Right renal pelvis (tissue), 4 donors: ENCODE results near the gene PLEKHG5. TPM values are rescaled to one million over a fixed set of nuclear protein-coding genes. Genes with fewer than 3 reads are reported as not detected.
"Not testable (repeated sequence)": the region's sequence is repeated elsewhere in the genome, so short reads cannot be mapped to it uniquely, and the experiment has no call there.

Source experiments
- DNase-seq, 4 donors: peaks; one replicate each; pipeline ENCODE4 v3.0.0-alpha.2; 2013; ENCODE audit warnings: low read depth in 4 of 4, low spot score in 3 of 4, missing footprints in 1 of 4
- polyA plus RNA-seq, 4 donors: library from polyadenylated mRNA; unstranded; fragments of 120-200 nt; gene quantifications; one replicate each; pipeline ENCODE4 v1.2.1, GENCODE V29; 2013; ENCODE audit not compliant: insufficient read length in 4 of 4

The PLEKHG5 gene
- polyA plus RNA-seq, 4 donors, result 12.6 to 18.0 (median 13.3) TPM

DNA sequence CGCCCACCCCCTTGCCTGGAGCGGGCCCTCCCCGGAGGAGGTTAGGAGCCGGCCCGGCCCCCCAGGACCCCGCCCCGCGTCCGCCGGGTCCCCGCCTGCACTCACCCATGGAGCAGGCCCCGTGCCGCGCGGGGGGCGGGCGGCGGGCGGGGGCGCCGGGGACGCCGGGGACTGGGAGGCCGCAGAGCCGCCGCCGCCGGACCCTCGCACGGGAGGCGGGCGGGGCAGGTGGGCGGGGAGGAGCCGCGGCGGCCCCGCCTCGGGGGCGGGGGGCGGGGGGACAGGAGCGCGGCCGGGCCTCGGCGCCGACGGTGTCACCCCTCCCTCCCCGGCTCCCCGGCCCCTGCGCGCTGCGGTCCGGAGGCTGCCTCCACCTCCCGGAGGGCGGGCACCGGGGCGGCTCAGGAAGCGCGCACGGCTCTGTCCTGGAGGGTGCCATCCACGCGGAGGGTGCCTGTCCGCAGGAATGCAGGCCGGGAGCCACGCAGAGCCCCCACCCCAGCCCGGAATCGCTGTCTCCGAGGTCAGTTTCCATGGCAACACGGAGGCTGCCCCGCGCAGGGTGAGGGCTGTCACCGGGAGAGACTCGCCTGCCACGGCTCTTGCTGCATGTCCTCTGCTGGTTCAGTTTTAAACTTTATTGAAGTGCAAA, 5.9 kb upstream of the PLEKHG5 start:
- no peak for DNase-seq

GRCh38 chr1:6496890-6497214, 5.4 kb upstream of the PLEKHG5 start:
- DNase-seq, result no peak

GRCh38 chr1:6496365-6496721, 4.9 kb upstream of the PLEKHG5 start:
- DNase-seq, result no peak

DNA sequence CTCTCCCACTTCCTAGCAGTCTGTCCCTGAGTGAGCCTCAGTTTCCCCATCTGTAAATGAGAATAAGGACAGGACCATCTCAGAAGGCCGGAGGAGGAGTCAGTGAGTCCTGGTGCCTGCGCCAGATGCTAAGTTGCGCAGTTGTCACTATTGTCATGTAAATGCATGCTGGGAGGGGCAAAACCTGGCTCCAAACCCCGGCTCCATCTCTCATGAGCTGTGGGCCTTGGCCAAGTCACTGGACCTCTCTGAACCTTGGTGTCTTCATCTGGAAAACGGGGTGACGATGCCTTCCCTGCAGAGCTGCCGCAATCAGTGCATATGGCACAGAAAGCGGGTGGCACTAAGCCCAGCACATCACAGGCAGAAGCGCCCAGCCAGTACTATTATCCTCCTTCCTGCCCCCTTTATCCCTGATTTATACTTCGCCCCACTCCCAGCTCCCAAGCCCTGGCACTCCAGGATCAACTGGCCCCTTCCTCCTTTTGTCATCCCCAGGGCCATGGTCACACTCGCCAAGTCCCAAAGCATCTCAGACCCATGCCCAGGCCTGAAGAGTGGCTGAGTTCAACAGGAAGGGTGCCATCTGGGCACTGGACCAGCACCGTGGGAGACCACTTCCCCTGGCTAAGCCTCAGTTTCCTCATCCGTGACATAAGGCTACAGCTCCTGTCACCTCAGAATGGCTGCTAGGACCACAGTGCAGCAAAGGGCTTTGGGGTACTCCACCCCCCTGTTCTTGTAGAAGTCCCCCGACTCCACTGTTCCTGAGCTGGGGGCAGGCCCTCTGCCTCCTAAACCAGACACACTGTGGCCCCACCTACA, 4.3 kb upstream of the PLEKHG5 start:
- DNase-seq, result no peak

DNA sequence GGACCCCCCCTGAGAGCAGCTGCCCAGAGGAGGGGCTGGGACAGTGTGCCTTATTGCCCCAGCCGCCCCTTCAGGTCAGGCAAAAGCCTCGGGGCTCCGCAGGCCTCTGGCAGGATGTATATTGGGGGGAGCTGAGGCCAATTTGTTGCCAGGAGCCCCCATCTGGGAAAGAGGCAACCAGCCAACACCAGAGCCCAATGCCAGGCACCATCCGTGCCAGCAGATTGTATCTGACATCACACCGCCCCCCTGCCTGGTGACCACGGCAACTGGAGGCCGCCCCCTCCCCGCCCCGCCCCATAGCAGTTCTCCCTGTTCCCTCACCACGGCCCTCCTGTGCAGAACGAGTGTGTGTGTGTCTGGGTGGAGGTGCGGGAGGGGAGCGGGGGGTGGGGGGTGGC, 3.6 kb upstream of the PLEKHG5 start:
- no peak for DNase-seq

GRCh38 chr1:6494627-6495026, 3.2 kb upstream of the PLEKHG5 start:
- no peak for DNase-seq

- not testable (repeated sequence) for DNase-seq
Measured at GRCh38 chr1:6493834-6494223, 2.4 kb upstream of the PLEKHG5 start.

DNA sequence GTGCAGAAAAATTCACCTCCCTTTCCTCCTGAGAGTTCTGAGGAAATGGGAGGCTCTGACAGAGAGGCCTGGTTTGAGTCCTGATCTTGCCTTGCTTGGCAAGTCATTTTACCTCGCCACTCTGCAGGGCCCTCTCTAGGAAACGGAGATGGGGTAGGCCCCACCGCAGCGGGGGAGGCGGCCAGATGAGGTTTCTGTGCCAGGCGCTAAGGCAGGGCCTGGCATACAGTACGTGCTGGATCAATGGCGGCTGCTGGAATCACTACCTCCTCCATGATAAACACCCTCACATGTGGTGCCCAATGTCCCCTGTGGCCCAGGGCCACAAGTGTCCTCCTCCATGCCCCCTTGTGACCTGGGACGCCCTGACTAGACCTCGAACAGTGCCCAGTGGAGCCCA, 499 bp upstream of the PLEKHG5 start:
- no peak for DNase-seq

GRCh38 chr1:6491081-6491449, 402 bp downstream of the PLEKHG5 start:
- no peak for DNase-seq

GRCh38 chr1:6490181-6491080, 1.0 kb downstream of the PLEKHG5 start:
- DNase-seq, result peak in 3 of 4 donors; percentile 57 to 65 (median 61)

DNA sequence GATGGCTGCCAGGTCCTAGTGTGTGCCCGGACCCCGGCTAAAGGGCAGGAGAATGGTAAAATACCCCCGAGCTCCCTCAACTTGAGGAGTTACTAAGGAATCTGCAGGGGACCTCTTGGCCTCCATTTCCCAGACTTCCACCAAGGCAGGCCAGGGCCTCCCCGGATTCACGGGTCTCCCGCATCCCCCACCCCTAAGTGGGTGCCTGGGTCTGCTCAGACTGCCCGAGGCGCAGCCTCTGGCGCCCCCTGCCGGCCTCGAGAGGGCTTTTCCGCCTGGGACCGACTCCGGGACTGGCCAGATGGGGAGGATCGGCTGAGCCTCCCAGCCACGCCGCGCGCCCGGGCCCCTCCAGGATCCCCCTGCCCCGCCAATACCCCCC, 1.7 kb downstream of the PLEKHG5 start:
- peak in 2 of 4 donors; percentile 48 to 70 for DNase-seq

DNA sequence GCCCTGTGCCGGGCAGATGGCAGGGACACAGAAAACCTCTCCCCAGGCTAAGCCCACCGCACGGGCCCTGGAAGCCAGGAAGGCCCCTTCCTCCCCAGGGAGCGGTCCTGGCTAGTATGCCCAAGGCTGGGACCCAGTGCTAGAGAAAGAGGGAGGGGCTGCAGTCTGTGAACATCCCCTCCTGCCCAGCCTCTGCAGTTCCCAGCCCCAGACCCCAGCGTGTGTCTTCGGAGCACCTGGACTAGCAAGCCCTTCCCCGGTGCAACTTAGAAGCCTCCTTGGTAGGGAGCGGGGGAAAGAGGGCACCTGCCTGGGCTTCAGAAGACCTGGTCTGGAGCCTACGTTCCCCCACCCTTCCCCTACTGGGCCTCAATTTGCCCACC, 2.1 kb downstream of the PLEKHG5 start:
- no peak for DNase-seq

GRCh38 chr1:6488602-6489382, 2.7 kb downstream of the PLEKHG5 start:
- no peak for DNase-seq

DNA sequence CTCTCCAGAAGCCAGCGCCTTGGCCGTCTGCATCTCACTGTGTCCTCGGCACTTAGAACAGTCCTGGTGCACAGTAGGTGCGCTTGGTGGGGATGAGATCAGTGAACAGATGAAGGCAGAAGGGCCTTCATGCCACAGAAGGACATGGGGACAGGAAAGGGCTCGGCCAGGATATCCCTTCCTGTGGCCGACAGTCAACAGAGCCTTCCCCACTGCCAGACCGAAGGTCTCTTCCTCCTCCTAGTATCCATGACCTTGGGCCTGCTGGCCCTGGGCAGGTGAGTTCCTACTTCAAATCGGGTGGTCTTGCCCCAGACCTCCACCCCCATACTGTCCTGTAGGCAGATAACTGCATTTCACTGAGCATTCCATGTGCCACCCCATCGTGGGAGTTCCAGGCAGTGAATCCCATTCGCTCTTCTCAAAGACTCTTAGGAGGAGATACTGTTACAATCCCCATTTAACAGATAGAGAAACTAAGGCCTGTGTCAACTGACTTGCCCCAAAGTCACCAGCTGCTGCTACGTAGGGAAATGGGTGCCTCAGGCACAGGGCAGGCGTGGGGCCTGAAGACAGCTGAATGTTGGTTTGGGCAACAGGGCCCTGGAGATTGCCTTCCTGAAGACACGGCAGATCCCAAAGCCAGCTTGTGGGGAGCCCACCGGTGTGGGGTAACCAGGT, 3.5 kb downstream of the PLEKHG5 start:
- no peak for DNase-seq

DNA sequence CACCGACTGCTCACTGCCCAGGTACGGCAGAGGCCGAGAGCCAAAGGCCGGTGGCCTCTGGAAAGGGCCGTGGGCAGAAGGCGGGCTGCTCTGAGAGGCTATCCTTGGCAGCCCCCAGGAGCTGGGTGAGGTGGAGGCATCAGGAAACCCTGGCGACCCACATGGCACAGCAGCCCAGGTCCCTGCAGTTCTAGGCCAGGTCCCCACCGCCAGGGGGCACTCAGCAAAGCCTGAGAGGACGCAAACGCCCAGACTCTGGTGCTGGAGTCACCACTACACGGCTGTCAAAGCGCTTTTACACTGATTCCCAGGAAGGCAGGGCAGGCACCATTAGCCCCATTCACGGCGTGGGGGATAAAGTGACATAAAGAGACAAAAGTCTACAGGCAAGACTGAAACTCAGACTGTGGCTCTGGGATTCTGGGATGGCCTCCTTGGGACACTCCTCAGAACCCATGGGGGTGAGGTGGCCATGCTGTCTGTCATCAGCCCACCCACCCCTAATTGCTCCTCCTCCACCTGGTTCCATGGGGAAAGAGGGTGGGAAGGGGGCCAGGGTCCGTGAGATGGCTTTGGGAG, 4.9 kb downstream of the PLEKHG5 start:
- peak; percentile 73 to 86 (median 81) for DNase-seq

DNA sequence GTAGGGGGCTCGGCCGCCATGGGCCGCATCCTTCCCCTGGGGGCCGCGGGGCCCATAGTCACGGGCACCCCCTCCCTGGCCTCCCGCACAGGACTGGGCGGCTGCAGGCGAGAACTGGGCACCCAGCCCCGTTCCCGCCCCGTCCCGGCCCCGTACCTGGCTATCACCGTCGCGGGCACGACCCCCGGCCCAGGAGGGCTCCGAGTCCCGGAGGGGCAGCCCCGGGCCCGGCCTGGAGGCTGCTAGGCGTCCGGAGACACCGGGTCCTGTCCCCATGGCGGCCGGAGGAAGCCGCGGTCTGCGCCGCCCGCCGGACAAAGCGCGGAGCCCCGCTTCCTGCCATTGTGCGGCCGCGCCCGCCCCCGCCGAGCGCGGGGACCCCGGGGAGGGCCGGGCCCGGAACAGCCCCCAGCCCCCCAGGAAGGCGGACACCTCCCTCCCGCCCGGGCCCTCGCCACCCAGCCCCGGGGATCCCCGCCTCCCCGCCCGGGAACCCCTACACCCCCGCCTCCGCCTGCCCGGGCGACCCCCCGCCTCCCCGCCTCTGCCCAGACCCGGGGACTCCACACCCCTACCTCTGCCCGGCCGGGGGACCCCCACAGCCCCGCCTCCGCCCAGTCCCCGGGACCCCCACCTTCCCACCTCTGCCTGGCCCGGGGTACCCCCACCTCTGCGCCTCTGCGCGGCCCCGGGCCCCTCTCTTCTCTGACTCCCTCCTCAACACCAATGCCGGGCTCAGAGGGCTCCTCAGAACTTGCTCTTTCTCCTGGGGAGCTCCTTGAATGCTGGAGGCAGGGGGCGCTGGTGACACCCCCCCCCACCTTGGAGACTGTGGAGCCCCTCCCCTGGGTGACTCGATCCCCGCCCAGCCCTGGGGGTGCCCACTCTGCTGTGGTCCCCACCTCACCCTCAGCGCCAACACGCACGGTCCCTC, 6.0 kb downstream of the PLEKHG5 start:
- DNase-seq, result no peak

DNA sequence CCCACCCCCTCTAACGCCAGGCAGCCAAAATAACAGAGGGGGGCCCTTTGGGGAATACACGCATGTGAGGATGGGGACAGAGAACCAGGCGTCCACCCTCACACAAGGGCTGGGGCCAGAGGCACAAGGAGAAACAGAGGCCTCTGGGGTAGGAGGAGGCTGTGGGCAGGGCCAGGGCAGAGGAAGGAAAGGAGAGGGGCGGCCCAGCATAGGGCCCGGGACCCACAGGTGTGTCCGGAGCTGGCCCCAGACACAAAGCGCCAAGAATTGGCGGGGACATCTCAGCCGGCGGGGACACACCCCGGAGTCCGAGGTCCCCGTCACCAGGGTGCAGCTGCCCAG, 6.7 kb downstream of the PLEKHG5 start:
- DNase-seq, result no peak

- no peak for DNase-seq
Measured at GRCh38 chr1:6483761-6484117, 7.7 kb downstream of the PLEKHG5 start.
